GM23338 (cell line): ENCODE results near the gene PHLDB3. TPM values are rescaled to one million over a fixed set of nuclear protein-coding genes. Genes with fewer than 3 reads are reported as not detected.

Source experiments
- ATAC-seq: fragments of 200-7000 bp; cut with Tn5 transposase; 3 replicates; pipeline ENCODE4 v1.9.1; 2020
- DNase-seq: peaks from one replicate; pipeline ENCODE4 v3.0.0-alpha.2; 2015; ENCODE audit warnings: low spot score
- H2AFZ ChIP-seq: fragments of 200-600 bp; sonication (generic); 2 replicates; pipeline ENCODE4 v1.8.0; 2016; ENCODE audit warnings: antibody characterized with exemption, mild to moderate bottlenecking, moderate library complexity
- H3F3A ChIP-seq: fragments of 200-600 bp; sonication (generic); replicated peaks from 2 replicates; pipeline ENCODE4 v1.8.0; 2017; ENCODE audit warnings: antibody characterized with exemption, mixed run types, low read depth
- H3K27ac ChIP-seq: fragments of 200-600 bp; sonication (generic); 2 replicates; pipeline ENCODE4 v1.6.1; 2016; ENCODE audit warnings: low read depth
- H3K27me3 ChIP-seq: fragments of 200-600 bp; sonication (generic); 2 replicates; pipeline ENCODE4 v1.8.0; 2016; ENCODE audit warnings: mild to moderate bottlenecking, mixed run types, moderate library complexity; ENCODE audit not compliant: insufficient read depth
- H3K36me3 ChIP-seq: fragments of 200-600 bp; sonication (generic); 2 replicates; pipeline ENCODE4 v1.8.0; 2016; ENCODE audit warnings: mild to moderate bottlenecking; ENCODE audit not compliant: insufficient read depth
- H3K4me1 ChIP-seq: fragments of 200-600 bp; sonication (generic); 2 replicates; pipeline ENCODE4 v1.8.0; 2016; ENCODE audit warnings: mild to moderate bottlenecking, moderate library complexity; ENCODE audit not compliant: insufficient read depth
- H3K4me2 ChIP-seq: fragments of 200-600 bp; sonication (generic); 2 replicates; pipeline ENCODE4 v1.7.1; 2017; ENCODE audit warnings: mixed run types
- H3K4me3 ChIP-seq: fragments of 200-600 bp; sonication (generic); 2 replicates; pipeline ENCODE4 v1.6.1; 2016; ENCODE audit warnings: mixed run types
- H3K79me2 ChIP-seq: fragments of 200-600 bp; sonication (generic); replicated peaks from 2 replicates; pipeline ENCODE4 v1.8.0; 2017; ENCODE audit warnings: mild to moderate bottlenecking; ENCODE audit not compliant: insufficient read depth
- H3K9me2 ChIP-seq: fragments of 200-600 bp; sonication (generic); 2 replicates; pipeline ENCODE4 v1.8.0; 2017; ENCODE audit not compliant: insufficient read depth
- H4K20me1 ChIP-seq: fragments of 200-600 bp; sonication (generic); replicated peaks from 2 replicates; pipeline ENCODE4 v1.8.0; 2017; ENCODE audit warnings: mild to moderate bottlenecking; ENCODE audit not compliant: insufficient read depth
- H3K27ac Mint-ChIP-seq: 2 replicates; pipeline ENCODE4 v1.8.0; 2020; ENCODE audit warnings: inconsistent platforms, mild to moderate bottlenecking, moderate library complexity, mixed read lengths
- H3K27me3 Mint-ChIP-seq: 3 replicates; pipeline ENCODE4 v1.8.0; 2022; ENCODE audit warnings: low read depth, mild to moderate bottlenecking, moderate library complexity, mixed read lengths, inconsistent platforms; ENCODE audit not compliant: insufficient read depth, poor library complexity
- H3K36me3 Mint-ChIP-seq: 3 replicates; pipeline ENCODE4 v1.8.0; 2021; ENCODE audit warnings: low read depth, mild to moderate bottlenecking, inconsistent platforms, moderate library complexity, mixed read lengths
- H3K4me1 Mint-ChIP-seq: 3 replicates; pipeline ENCODE4 v1.8.0; 2020; ENCODE audit warnings: mild to moderate bottlenecking, inconsistent platforms, mixed read lengths
- H3K4me3 Mint-ChIP-seq: 3 replicates; pipeline ENCODE4 v1.8.0; 2021; ENCODE audit warnings: moderate library complexity, mild to moderate bottlenecking, inconsistent platforms, mixed read lengths
- H3K9me3 Mint-ChIP-seq: 3 replicates; pipeline ENCODE4 v1.8.0; 2020; ENCODE audit warnings: moderate library complexity, mild to moderate bottlenecking, inconsistent platforms, mixed read lengths
- CREB1 ChIP-seq: fragments of 250-450 bp; sonication (Bioruptor Pico); IDR thresholded peaks from 2 replicates; pipeline ENCODE4 v1.5.0; 2020; ENCODE audit warnings: low read depth, mild to moderate bottlenecking, moderate library complexity
- EZH2 ChIP-seq: fragments of 200-600 bp; sonication (generic); IDR thresholded peaks from one replicate; pipeline ENCODE4 v1.8.0; 2017; ENCODE audit warnings: antibody characterized with exemption, mild to moderate bottlenecking, low read depth; ENCODE audit not compliant: unreplicated experiment
- EZH2phosphoT487 ChIP-seq: fragments of 200-600 bp; sonication (generic); IDR thresholded peaks from one replicate; pipeline ENCODE4 v1.8.1; 2018; ENCODE audit warnings: antibody characterized with exemption; ENCODE audit not compliant: unreplicated experiment
- JUNB ChIP-seq: IDR thresholded peaks from one replicate; pipeline ENCODE4 v1.6.1; 2016; ENCODE audit warnings: antibody characterized with exemption; ENCODE audit not compliant: unreplicated experiment
- NANOG ChIP-seq: IDR thresholded peaks from 2 replicates; pipeline ENCODE4 v1.6.1; 2016; ENCODE audit warnings: antibody characterized with exemption, borderline replicate concordance
- POLR2AphosphoS5 ChIP-seq: IDR thresholded peaks from 2 replicates; pipeline ENCODE4 v1.6.1; 2016; ENCODE audit warnings: antibody characterized with exemption, low read depth
- STAT1 ChIP-seq: IDR thresholded peaks from one replicate; pipeline ENCODE4 v1.6.1; 2016; ENCODE audit warnings: antibody characterized with exemption; ENCODE audit not compliant: unreplicated experiment
- ZNF114 ChIP-seq: fragments of 250-450 bp; sonication (Bioruptor Pico); IDR thresholded peaks from 2 replicates; pipeline ENCODE4 v1.5.0; 2020; ENCODE audit warnings: mild to moderate bottlenecking, moderate library complexity
- ZNF331 ChIP-seq: fragments of 250-450 bp; sonication (Bioruptor Pico); IDR thresholded peaks from 2 replicates; pipeline ENCODE4 v1.5.0; 2020; ENCODE audit warnings: low read depth, mild to moderate bottlenecking, moderate library complexity
- polyA plus RNA-seq: library from polyadenylated mRNA; unstranded; fragments of >200 nt; fragmentation: Nextera tagmentation; extraction: Ambion mirVana; gene quantifications from 2 replicates; pipeline ENCODE4 v1.2.1, GENCODE V29; 2016
- total RNA-seq: library from RNA; depleted of rRNA; stranded (reverse); fragments of >200 nt; shearing (Covaris generic); gene quantifications from 2 replicates; pipeline ENCODE4 v1.2.3, GENCODE V29; 2014
- TF ChIP-seq, protein P1 (sequence below): IDR thresholded peaks from 2 replicates; pipeline ENCODE4 v1.6.1; 2016; ENCODE audit warnings: antibody characterized with exemption
- TF ChIP-seq, protein P2 (sequence below), 2 experiments: fragments of 200-600 bp in 1 of 2; sonication (generic) in 1 of 2; conservative IDR thresholded peaks; 2 replicates each; pipeline versions ENCODE4 v1.5.1 to v1.6.1; 2016 to 2017; ENCODE audit warnings: antibody characterized with exemption in 2 of 2, low read depth in 2 of 2, mild to moderate bottlenecking in 2 of 2, moderate library complexity in 1 of 2
- TF ChIP-seq, protein P3 (sequence below): fragments of 250-450 bp; sonication (Bioruptor Pico); IDR thresholded peaks from 2 replicates; pipeline ENCODE4 v1.5.0; 2020; ENCODE audit warnings: mild to moderate bottlenecking, moderate library complexity
- TF ChIP-seq, protein P4 (sequence below): IDR thresholded peaks from one replicate; pipeline ENCODE4 v1.6.1; 2018; ENCODE audit warnings: antibody characterized with exemption; ENCODE audit not compliant: unreplicated experiment

The PHLDB3 gene
- total and polyA plus RNA-seq, 2 experiments from 2014 or later = 6.3 to 15.4 TPM

DNA sequence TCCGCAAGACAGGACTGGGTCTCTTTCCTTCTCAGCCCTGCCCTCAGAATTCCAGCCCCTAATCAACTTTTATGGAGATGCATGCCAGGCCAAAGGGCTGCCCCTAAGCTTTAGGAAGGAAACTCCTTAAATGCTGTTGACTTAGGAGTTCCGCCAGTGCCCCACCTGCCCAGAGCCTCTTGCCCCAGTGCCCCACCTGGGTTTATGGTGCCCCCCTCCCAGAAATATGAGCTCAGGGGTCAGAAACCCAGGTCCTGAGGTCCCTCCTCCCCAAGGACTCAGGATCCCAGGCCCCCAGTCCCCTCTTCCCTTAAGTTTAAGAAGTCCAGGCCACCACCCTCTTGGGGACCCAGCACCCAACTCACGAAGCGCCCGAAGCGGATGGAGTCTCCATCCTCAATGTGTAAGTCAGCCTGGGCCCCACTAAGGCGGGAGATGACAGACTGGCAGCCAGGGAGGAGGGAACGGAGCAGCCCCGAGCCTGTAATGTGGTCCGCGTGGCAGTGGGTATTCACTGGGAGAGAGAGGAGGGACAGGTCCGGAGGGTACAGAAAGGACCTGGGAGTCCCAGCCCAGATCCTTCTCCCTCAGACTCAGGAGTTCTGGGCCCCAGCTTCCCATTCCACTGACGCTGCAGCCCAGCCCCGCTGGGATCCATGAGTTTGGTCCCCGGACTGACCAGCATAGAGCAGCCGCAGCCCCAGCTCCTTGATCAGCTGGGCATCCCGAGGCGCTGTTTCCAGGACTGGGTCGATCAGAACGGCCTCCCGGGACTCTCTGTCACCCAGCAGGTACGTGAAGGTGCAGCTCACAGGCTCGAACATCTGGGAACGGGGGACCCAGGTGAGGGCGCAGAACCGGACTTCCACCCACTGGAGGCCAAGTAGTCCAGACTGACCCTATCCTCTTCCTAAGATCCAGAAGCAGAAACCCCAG is 21.6 kb upstream of the PHLDB3 start:
- no peak overlapping the region for H3K27ac ChIP-seq
- peaks cover 11% of the 10 kb centered on the region for H3K4me1 Mint-ChIP-seq
- peaks cover 37% of the 10 kb centered on the region for H3K27me3 ChIP-seq
- no peak overlapping the region for H3K27ac Mint-ChIP-seq
- no peaks in the 10 kb centered on the region for H3K9me2 ChIP-seq
- no peaks in the 10 kb centered on the region for H3K36me3 ChIP-seq
- no peaks in the 10 kb centered on the region for H3K9me3 Mint-ChIP-seq
- H4K20me1 ChIP-seq = no peaks in the 10 kb centered on the region
- H3K36me3 Mint-ChIP-seq = no peaks in the 10 kb centered on the region
- peaks cover 22% of the 10 kb centered on the region for H3K27me3 Mint-ChIP-seq
- H3K4me1 ChIP-seq = peaks cover 8% of the 10 kb centered on the region; the same call in 1 of the 2 replicates
- H3K4me3 Mint-ChIP-seq = peak overlapping the region; percentile 88
- H2AFZ ChIP-seq = peak overlapping the region; percentile 89
- ATAC-seq = peak; percentile 55
- H3F3A ChIP-seq = no peaks in the 10 kb centered on the region; the same call in 1 of the 2 replicates
- H3K4me3 ChIP-seq = peak overlapping the region; percentile 96
- DNase-seq = peak; percentile 39
- peak overlapping the region; percentile 96 for H3K4me2 ChIP-seq
- no peaks in the 10 kb centered on the region for H3K79me2 ChIP-seq
- TF ChIP-seq NANOG (no peak), ZNF114 (no peak), POLR2AphosphoS5 (no peak), JUNB (no peak), EZH2phosphoT487 (no peak), EZH2 (no peak), STAT1 (no peak), ZNF331 (no peak), CREB1 (CRISPR knock-in tag) (no peak)
- TF ChIP-seq, protein P1, sequence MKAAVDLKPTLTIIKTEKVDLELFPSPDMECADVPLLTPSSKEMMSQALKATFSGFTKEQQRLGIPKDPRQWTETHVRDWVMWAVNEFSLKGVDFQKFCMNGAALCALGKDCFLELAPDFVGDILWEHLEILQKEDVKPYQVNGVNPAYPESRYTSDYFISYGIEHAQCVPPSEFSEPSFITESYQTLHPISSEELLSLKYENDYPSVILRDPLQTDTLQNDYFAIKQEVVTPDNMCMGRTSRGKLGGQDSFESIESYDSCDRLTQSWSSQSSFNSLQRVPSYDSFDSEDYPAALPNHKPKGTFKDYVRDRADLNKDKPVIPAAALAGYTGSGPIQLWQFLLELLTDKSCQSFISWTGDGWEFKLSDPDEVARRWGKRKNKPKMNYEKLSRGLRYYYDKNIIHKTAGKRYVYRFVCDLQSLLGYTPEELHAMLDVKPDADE = no peak
- TF ChIP-seq, protein P2, sequence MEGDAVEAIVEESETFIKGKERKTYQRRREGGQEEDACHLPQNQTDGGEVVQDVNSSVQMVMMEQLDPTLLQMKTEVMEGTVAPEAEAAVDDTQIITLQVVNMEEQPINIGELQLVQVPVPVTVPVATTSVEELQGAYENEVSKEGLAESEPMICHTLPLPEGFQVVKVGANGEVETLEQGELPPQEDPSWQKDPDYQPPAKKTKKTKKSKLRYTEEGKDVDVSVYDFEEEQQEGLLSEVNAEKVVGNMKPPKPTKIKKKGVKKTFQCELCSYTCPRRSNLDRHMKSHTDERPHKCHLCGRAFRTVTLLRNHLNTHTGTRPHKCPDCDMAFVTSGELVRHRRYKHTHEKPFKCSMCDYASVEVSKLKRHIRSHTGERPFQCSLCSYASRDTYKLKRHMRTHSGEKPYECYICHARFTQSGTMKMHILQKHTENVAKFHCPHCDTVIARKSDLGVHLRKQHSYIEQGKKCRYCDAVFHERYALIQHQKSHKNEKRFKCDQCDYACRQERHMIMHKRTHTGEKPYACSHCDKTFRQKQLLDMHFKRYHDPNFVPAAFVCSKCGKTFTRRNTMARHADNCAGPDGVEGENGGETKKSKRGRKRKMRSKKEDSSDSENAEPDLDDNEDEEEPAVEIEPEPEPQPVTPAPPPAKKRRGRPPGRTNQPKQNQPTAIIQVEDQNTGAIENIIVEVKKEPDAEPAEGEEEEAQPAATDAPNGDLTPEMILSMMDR (conservative IDR thresholded peaks at IDR 0.05; ENCODE audit: low read depth in 2 of 2) = no peak
- TF ChIP-seq, protein P3, sequence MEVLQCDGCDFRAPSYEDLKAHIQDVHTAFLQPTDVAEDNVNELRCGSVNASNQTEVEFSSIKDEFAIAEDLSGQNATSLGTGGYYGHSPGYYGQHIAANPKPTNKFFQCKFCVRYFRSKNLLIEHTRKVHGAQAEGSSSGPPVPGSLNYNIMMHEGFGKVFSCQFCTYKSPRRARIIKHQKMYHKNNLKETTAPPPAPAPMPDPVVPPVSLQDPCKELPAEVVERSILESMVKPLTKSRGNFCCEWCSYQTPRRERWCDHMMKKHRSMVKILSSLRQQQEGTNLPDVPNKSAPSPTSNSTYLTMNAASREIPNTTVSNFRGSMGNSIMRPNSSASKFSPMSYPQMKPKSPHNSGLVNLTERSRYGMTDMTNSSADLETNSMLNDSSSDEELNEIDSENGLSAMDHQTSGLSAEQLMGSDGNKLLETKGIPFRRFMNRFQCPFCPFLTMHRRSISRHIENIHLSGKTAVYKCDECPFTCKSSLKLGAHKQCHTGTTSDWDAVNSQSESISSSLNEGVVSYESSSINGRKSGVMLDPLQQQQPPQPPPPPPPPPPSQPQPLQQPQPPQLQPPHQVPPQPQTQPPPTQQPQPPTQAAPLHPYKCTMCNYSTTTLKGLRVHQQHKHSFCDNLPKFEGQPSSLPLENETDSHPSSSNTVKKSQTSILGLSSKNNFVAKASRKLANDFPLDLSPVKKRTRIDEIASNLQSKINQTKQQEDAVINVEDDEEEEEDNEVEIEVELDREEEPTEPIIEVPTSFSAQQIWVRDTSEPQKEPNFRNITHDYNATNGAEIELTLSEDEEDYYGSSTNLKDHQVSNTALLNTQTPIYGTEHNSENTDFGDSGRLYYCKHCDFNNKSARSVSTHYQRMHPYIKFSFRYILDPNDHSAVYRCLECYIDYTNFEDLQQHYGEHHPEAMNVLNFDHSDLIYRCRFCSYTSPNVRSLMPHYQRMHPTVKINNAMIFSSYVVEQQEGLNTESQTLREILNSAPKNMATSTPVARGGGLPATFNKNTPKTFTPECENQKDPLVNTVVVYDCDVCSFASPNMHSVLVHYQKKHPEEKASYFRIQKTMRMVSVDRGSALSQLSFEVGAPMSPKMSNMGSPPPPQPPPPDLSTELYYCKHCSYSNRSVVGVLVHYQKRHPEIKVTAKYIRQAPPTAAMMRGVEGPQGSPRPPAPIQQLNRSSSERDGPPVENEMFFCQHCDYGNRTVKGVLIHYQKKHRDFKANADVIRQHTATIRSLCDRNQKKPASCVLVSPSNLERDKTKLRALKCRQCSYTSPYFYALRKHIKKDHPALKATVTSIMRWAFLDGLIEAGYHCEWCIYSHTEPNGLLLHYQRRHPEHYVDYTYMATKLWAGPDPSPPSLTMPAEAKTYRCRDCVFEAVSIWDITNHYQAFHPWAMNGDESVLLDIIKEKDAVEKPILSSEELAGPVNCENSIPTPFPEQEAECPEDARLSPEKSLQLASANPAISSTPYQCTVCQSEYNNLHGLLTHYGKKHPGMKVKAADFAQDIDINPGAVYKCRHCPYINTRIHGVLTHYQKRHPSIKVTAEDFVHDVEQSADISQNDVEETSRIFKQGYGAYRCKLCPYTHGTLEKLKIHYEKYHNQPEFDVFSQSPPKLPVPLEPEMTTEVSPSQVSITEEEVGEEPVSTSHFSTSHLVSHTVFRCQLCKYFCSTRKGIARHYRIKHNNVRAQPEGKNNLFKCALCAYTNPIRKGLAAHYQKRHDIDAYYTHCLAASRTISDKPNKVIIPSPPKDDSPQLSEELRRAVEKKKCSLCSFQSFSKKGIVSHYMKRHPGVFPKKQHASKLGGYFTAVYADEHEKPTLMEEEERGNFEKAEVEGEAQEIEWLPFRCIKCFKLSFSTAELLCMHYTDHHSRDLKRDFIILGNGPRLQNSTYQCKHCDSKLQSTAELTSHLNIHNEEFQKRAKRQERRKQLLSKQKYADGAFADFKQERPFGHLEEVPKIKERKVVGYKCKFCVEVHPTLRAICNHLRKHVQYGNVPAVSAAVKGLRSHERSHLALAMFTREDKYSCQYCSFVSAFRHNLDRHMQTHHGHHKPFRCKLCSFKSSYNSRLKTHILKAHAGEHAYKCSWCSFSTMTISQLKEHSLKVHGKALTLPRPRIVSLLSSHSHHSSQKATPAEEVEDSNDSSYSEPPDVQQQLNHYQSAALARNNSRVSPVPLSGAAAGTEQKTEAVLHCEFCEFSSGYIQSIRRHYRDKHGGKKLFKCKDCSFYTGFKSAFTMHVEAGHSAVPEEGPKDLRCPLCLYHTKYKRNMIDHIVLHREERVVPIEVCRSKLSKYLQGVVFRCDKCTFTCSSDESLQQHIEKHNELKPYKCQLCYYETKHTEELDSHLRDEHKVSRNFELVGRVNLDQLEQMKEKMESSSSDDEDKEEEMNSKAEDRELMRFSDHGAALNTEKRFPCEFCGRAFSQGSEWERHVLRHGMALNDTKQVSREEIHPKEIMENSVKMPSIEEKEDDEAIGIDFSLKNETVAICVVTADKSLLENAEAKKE (CRISPR knock-in tag) = no peak
- TF ChIP-seq, protein P4, sequence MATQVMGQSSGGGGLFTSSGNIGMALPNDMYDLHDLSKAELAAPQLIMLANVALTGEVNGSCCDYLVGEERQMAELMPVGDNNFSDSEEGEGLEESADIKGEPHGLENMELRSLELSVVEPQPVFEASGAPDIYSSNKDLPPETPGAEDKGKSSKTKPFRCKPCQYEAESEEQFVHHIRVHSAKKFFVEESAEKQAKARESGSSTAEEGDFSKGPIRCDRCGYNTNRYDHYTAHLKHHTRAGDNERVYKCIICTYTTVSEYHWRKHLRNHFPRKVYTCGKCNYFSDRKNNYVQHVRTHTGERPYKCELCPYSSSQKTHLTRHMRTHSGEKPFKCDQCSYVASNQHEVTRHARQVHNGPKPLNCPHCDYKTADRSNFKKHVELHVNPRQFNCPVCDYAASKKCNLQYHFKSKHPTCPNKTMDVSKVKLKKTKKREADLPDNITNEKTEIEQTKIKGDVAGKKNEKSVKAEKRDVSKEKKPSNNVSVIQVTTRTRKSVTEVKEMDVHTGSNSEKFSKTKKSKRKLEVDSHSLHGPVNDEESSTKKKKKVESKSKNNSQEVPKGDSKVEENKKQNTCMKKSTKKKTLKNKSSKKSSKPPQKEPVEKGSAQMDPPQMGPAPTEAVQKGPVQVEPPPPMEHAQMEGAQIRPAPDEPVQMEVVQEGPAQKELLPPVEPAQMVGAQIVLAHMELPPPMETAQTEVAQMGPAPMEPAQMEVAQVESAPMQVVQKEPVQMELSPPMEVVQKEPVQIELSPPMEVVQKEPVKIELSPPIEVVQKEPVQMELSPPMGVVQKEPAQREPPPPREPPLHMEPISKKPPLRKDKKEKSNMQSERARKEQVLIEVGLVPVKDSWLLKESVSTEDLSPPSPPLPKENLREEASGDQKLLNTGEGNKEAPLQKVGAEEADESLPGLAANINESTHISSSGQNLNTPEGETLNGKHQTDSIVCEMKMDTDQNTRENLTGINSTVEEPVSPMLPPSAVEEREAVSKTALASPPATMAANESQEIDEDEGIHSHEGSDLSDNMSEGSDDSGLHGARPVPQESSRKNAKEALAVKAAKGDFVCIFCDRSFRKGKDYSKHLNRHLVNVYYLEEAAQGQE = no peak
